ENCODE data around the gene DLG4.
"Not testable (repeated sequence)": the region's sequence is repeated elsewhere in the genome, so short reads cannot be mapped to it uniquely, and the experiment has no call there.

DLG4 gene

DNA sequence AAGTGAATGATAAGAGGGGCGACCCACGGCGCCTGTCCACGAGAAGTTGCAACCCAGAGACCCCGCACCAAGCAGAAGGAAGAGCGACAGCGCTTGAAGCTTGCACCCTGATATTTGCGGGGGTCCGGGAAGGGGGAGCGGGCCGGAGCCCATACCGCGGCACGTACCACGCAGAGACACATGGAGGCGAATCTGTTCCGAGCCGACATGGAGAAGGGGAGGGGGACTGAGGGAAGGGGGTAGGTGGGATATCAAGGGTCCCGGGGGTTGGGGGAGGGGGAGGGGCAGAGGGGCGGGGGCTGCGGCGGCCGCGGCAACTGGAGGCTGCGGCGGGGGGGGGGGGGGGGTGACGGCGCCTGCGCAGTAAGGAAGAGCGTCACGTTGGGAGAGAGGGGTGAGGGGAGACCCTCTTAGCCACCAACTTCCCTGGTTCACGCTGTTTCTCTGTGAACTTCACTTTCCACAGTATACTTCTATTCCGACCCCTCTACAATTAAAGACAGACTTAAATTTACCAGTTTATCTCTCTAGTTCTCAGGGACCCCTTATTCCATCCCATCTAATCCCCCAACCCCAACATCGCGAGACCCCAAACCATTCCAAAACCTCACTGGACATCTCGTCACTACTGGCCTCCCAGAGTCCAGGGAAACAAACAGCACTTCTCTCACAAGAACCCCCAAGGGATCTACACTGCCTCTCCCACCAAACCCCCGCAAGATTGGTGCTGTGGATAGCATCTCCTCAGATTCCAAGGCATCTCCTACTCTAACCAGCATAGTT, 8.0 kb downstream of the DLG4 start:
- DNase-seq: no peak

- no peak for DNase-seq
Observed at GRCh38 chr17:7208754-7209460, 10.7 kb downstream of the DLG4 start.

GRCh38 chr17:7208027-7208571, 11.5 kb downstream of the DLG4 start:
- no peak for DNase-seq

- no peak for DNase-seq
Observed at GRCh38 chr17:7207120-7208001, 12.3 kb downstream of the DLG4 start.

GRCh38 chr17:7205561-7205960, 14.1 kb downstream of the DLG4 start:
- no peak for DNase-seq

DNA sequence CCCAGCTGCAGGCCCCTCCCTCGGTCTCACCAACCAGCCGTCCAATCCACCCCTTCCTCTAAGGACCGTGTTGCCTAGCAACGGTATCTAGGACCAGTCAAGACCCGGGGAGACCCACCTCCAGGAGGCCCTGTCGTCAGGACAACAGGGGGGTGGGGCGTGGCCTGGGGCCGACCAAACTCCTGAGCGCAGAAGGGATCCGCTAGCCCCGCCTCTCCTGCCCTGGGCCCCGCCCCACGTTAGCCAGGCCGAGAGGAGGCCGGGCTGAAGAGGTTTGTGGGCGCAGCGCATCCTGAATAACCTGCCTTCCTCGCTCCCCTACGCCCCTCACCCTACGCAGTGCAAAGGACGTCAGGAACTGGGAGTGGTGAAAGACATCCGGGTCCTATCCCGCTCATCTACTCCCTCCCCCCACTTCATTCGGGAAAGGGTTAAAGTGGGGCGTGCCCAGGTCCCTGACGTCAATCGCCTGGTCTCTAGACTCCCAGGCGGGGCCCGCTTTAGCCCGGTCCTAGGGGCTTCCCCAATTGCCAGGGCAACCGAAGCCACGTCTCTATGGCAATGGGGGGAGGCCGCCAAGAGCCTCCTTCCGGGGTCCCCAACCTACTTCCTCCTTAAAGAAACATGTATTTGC, 14.7 kb downstream of the DLG4 start:
- DNase-seq: no peak

- DNase-seq: no peak
Observed at GRCh38 chr17:7204336-7204735, 15.3 kb downstream of the DLG4 start.

GRCh38 chr17:7203391-7203790, 16.2 kb downstream of the DLG4 start:
- no peak for DNase-seq

GRCh38 chr17:7196651-7197401, 22.8 kb downstream of the DLG4 start:
- no peak for DNase-seq

GRCh38 chr17:7195971-7196370, 23.7 kb downstream of the DLG4 start:
- DNase-seq: no peak

- no peak for DNase-seq
Observed at GRCh38 chr17:7192271-7192937, 27.2 kb downstream of the DLG4 start.

DNA sequence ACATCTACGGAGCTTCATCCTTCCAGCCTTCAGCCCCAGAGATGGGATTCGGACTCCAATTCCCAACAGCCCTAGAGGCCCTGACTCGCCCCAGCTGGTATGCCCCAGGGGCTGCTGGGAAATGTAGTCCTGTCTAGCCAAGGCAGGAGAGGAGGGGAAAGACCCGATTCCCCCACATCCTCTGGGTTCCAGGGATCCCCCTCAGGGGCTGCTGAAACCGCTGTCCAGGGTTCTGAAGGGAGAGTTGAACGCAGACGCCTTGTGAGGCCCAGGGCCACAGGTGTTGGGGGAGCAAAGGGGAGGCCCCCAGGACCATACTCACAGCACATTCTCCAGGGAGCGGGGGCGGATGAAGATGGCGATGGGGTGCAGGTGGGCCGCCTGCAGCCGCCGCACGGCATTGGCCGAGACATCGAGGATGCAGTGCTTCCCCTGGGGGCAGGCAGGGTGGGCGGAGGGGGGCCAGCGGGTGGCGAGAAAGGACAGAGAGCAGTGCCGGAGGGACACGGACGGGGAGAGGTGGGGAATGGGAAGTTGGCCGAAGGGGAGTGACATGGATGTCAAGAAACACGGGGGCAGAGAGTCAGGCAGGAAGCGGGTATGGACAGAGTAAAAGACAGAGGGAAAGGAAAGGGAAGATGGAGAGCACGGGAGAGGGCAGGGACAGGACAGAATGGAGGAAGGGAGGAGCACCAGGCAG, 27.9 kb downstream of the DLG4 start:
- no peak for DNase-seq

- DNase-seq: no peak
Observed at GRCh38 chr17:7191069-7191468, 28.6 kb downstream of the DLG4 start.

GRCh38 chr17:7190276-7190917, 29.2 kb downstream of the DLG4 start:
- DNase-seq: no peak

DNA sequence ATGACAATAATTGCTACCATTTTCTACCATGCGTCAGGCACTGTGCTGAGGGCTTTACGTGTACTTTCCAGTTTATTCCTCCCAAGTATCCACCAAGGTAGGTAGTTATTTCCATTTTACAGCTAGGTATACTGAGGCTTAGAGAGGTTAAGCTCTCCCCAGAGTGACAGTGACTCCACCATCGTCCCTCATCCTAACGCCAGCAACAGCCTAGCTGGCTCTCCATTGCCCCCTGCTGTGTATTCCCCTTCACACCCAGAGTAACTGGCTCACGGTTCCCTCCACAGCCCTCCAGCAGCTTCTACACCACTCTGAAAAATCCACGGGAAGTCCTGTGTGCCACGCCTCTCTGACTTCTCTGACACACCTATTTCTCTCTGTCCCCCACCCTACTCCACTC, 33.4 kb downstream of the DLG4 start:
- no peak for DNase-seq

DNA sequence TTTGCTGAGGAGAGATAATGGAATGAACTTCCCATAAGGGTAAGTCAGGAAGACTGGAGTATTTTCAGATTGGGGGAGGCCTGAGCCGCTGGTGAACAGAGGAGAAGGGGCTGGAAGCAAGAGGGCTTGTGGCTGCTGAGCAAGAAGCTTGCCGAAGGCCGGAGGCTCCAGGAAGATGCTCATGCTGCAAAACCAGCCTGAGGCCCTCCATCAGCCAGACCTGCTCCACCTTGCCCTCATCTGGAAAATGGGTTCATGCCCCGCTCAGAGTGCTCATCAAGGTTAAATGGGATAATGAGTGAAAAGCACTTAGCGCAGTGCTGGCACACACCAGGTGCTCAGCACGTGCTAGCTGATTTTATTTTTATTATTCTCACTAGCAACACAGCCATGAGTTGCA, 35.0 kb downstream of the DLG4 start:
- DNase-seq: no peak

DNA sequence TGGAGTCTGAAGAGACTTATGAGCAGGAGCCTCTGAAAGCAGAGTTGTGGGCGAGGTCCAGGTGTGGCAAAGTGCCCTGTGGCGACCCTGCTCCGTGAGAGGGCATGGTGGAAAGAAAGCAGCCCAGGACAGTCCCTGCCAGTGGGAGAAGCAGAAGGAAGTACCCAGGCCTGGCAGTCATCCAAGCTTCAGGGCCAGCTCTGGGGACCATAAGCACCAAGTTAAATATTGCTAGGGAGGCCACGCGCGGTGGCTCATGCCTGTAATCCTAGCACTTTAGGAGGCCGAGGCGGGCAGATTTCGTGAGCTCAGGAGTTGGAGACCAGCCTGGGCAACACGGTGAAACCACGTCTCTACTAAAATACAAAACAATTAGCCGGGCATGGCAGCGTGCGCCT, 35.5 kb downstream of the DLG4 start:
- no peak for DNase-seq

DNA sequence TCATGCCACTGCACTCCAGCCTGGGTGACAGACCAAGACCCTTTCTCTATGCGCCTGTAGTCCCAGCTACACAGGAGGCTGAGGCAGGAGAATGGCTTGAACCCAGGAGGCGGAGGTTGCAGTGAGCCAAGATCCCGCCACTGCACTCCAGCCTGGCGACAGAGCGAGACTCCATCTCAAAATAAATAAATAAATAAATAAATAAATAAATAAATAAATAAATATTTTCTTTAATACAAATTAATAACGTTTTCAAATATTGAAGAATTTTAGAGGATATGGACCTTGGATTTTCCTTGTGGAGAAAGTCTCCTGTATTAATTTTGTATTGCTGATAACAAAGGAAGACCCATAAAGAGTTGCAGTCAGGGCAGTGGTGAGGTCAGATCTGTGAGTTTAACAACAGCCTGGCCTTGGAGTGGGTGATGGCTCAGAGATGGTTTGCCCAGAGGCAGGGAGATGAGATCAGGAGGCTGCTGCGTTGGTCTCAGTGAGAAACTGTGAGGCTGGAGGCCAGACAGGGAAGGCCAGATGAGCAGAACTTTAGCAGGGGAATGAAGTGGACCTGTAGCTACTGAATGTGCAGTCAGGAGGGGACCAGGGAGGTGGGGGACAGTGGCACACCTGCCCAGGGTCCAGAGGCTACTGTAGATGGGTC, 36.1 kb downstream of the DLG4 start:
- no peak for DNase-seq

DNA sequence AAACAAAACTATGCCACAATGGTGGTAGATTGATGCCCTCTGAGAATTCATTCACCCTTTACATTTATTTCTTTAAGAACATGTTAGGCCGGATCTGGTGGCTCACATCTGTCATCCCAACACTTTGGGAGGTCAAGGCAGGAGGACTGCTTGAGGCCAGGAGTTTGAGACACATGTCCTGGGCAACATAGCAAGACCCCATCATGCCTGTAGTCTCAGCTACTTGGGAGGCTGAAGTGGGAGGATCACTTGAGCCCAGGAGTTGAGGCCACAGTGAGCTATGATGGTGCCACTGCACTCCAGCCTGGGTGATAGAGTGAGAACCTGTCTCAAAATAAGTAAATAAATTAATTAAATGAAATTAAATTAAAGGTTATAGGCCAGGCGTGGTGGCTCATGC, 37.5 kb downstream of the DLG4 start:
- not testable (repeated sequence) for DNase-seq

Measured in NCI-H2081 treated with DMSO at 0.1 percent for 48 hours (cell line).